T-helper 1 cell treated with Interleukin-12 subunit alpha and Interleukin-12 subunit beta and Interleukin-4 antibody, amounts not matched to agents 30 μg/mL and 1 μg/mL, for 36 hours (primary cell): ENCODE data around the gene EVC2.

Experiments used
- H3K27ac Mint-ChIP-seq: one replicate; pipeline ENCODE4 v1.8.0; 2021; ENCODE audit warnings: mild to moderate bottlenecking, mixed read lengths
- H3K27me3 Mint-ChIP-seq: one replicate; pipeline ENCODE4 v1.8.0; 2021; ENCODE audit warnings: low read depth, mixed read lengths
- H3K36me3 Mint-ChIP-seq: one replicate; pipeline ENCODE4 v1.8.0; 2021; ENCODE audit warnings: low read depth, mixed read lengths
- H3K4me1 Mint-ChIP-seq: one replicate; pipeline ENCODE4 v1.8.0; 2021; ENCODE audit warnings: low read depth, mixed read lengths
- H3K4me3 Mint-ChIP-seq: one replicate; pipeline ENCODE4 v1.8.0; 2021; ENCODE audit warnings: mild to moderate bottlenecking, moderate library complexity, mixed read lengths
- H3K9me3 Mint-ChIP-seq: one replicate; pipeline ENCODE4 v1.8.0; 2021; ENCODE audit warnings: mixed read lengths

EVC2 gene

GRCh38 chr4:5651089-5651488, 57.3 kb downstream of the EVC2 start:
- no peaks in the 10 kb centered on the region for H3K9me3 Mint-ChIP-seq
- H3K27ac Mint-ChIP-seq, result no peak overlapping the region
- H3K4me3 Mint-ChIP-seq, result no peak overlapping the region
- H3K27me3 Mint-ChIP-seq, result no peaks in the 10 kb centered on the region
- no peaks in the 10 kb centered on the region for H3K36me3 Mint-ChIP-seq
- H3K4me1 Mint-ChIP-seq, result no peaks in the 10 kb centered on the region

DNA sequence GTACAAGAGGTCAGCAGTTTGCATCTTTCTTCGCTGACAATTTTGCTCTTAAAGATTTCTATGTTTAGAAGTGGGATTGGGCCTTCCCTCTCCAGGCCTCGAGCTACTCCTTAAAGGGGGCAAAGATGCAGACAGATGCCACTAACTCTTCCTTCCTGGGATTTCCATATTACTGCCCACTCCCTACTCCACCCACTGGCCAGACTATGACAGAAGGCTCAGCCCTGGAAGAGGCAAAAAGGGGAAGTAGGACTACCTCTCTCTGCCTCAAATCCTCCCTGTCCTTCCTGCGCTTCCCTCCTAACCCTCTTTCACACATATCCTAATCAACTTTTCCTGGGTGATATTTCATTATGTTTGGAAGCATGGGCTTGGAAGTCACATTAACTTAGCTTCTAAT, 58.3 kb downstream of the EVC2 start:
- H3K36me3 Mint-ChIP-seq, result no peaks in the 10 kb centered on the region
- H3K4me1 Mint-ChIP-seq, result no peaks in the 10 kb centered on the region
- H3K27me3 Mint-ChIP-seq, result no peaks in the 10 kb centered on the region
- H3K9me3 Mint-ChIP-seq, result no peaks in the 10 kb centered on the region
- no peak overlapping the region for H3K27ac Mint-ChIP-seq
- H3K4me3 Mint-ChIP-seq, result no peak overlapping the region

- Mint-ChIP-seq H3K4me3 (no peak overlapping the region), H3K36me3 (no peaks in the 10 kb centered on the region), H3K27ac (no peak overlapping the region), H3K4me1 (no peaks in the 10 kb centered on the region), H3K9me3 (no peaks in the 10 kb centered on the region), H3K27me3 (no peaks in the 10 kb centered on the region)
Measured at GRCh38 chr4:5647351-5647750, 61.0 kb downstream of the EVC2 start.

GRCh38 chr4:5640096-5640495, 68.3 kb downstream of the EVC2 start:
- H3K4me3 Mint-ChIP-seq, result no peak overlapping the region
- H3K27me3 Mint-ChIP-seq, result no peaks in the 10 kb centered on the region
- no peaks in the 10 kb centered on the region for H3K36me3 Mint-ChIP-seq
- H3K4me1 Mint-ChIP-seq, result no peaks in the 10 kb centered on the region
- H3K9me3 Mint-ChIP-seq, result no peaks in the 10 kb centered on the region
- H3K27ac Mint-ChIP-seq, result no peak overlapping the region

DNA sequence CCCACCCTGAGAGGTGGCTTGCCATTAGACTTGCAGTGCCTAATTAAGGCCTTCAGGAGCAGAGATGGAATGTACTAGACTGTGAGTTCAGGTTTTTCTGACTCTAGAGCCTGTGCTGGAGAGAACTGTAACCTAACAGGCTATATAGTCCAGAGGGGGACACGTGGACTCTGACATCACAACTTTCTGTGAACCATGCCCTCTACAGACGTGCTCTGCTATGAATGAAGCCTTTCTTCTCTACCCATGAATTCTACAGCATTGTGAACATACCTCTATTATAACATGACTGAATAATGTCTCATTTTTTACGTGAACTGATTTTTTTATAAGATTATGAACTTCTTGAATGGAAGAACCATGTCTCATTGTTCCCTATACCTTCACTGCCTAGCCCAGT, 68.8 kb downstream of the EVC2 start:
- H3K4me1 Mint-ChIP-seq, result no peaks in the 10 kb centered on the region
- no peak overlapping the region for H3K4me3 Mint-ChIP-seq
- H3K36me3 Mint-ChIP-seq, result no peaks in the 10 kb centered on the region

DNA sequence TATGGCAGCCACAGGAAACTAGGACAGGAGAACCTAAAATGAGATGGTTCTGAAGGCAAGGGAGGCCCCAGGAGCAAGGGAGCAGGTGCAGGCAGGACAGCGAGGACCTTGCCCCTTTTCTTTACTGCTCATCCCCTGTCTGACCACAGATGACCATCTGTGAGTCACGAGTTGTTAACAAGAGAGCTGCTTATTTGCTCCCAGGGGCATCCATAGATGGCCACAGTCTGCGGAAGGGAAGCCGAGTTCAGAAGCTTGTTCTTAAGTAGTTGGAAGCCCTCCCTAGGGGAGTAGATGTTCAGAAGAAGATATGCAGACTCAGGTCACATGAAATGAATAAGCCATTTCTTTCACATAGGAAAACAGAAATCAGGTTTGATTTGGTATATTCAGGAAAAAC, 69.4 kb downstream of the EVC2 start:
- Mint-ChIP-seq H3K36me3 (no peaks in the 10 kb centered on the region), H3K4me1 (no peaks in the 10 kb centered on the region), H3K27me3 (no peaks in the 10 kb centered on the region), H3K27ac (no peak overlapping the region), H3K4me3 (no peak overlapping the region), H3K9me3 (no peaks in the 10 kb centered on the region)

More for the DNA sequence above, 68.8 kb downstream of the EVC2 start:
- Mint-ChIP-seq H3K27ac (no peak overlapping the region), H3K27me3 (no peaks in the 10 kb centered on the region), H3K9me3 (no peaks in the 10 kb centered on the region)

GRCh38 chr4:5638316-5638715, 70.0 kb downstream of the EVC2 start:
- Mint-ChIP-seq H3K27ac (no peak overlapping the region), H3K36me3 (no peaks in the 10 kb centered on the region), H3K4me3 (no peak overlapping the region), H3K4me1 (no peaks in the 10 kb centered on the region), H3K27me3 (no peaks in the 10 kb centered on the region), H3K9me3 (no peaks in the 10 kb centered on the region)

DNA sequence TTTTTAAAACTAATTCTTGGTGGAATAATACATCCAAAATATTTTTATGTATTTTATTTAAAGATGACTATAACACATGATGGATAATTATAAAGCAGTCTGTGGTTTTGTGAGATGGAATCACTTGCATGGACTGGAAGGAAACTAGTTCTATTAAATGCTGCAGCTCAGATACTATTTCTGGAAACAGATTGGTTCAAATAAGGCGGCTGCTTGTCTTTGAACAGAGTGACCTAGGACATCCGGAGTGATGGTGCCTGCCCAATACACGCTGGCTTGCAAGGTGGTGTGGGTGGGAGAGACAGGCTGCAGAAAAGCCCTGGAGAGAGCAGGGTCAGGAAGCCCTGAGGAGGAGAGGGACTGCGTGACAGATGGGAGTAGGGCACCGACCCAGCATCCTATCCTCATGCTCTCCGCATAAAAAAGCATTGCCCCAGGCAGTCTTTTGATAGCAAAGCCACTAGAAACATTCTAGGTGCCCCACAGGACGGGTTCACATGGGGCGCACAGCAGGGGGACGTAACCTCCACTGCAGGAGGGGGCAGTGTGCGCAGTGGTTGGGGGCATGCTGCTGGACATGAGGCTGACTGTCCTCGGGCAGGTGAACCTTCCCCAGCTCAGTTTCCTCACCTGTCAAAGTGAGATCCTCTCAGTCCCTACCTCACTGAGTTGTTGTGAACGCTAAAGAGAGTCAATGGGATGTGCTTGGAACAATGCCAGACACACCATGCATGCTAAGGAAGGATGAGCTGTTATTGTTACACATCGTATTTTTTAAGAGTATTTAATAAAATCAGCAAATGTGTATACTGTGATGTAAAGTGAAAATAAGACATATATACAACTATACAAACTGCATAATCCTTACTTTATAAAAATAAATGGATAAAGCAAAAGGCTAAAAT, 71.3 kb downstream of the EVC2 start:
- no peaks in the 10 kb centered on the region for H3K27me3 Mint-ChIP-seq

DNA sequence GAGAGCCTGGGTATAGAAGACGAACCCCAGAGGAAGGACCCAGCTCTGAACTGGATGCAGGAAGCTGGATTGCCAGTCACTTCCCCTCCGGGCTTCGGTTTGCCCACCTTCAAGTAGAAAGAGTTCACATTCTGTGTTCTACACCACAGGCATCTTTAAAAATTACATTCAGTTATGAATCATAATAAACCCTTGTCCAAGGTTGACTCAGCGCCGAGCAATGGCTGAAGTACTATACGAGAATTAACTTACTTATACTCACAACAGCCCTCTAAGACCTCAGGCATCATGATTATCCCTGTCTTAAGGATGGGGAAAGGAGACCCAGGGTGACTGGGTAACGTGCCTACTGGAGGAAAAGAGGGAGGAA, 72.5 kb downstream of the EVC2 start:
- Mint-ChIP-seq H3K4me3 (no peak overlapping the region), H3K9me3 (no peaks in the 10 kb centered on the region), H3K36me3 (no peaks in the 10 kb centered on the region), H3K4me1 (no peaks in the 10 kb centered on the region), H3K27ac (no peak overlapping the region), H3K27me3 (no peaks in the 10 kb centered on the region)

More for the DNA sequence above, 71.3 kb downstream of the EVC2 start:
- no peak overlapping the region for H3K4me3 Mint-ChIP-seq
- no peak overlapping the region for H3K27ac Mint-ChIP-seq
- H3K9me3 Mint-ChIP-seq, result no peaks in the 10 kb centered on the region
- H3K4me1 Mint-ChIP-seq, result no peaks in the 10 kb centered on the region
- H3K36me3 Mint-ChIP-seq, result no peaks in the 10 kb centered on the region

DNA sequence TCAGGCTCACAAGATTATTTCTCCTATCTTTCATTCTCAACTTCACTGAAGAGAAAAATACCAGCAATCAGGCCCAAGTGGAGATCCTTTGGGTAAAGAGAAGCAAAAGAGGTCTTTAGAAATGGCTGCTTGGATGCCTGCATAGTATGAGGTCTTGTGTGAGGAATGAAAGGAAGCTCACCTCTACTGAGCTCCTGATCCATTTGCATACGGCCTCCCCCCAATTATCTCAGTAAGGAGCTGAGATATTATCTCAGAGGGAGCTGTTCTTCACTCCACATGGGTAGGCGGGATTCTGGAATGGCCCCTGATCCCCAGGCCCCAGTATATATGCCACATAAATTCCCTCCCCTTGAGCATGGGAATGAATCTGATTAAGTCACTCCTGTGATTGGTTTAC, 75.8 kb downstream of the EVC2 start:
- no peaks in the 10 kb centered on the region for H3K36me3 Mint-ChIP-seq
- no peaks in the 10 kb centered on the region for H3K9me3 Mint-ChIP-seq
- no peaks in the 10 kb centered on the region for H3K4me1 Mint-ChIP-seq
- no peak overlapping the region for H3K27ac Mint-ChIP-seq
- no peaks in the 10 kb centered on the region for H3K27me3 Mint-ChIP-seq
- no peak overlapping the region for H3K4me3 Mint-ChIP-seq

GRCh38 chr4:5632066-5632440, 76.3 kb downstream of the EVC2 start:
- Mint-ChIP-seq H3K4me1 (no peaks in the 10 kb centered on the region), H3K36me3 (no peaks in the 10 kb centered on the region), H3K4me3 (no peak overlapping the region), H3K27me3 (no peaks in the 10 kb centered on the region), H3K9me3 (no peaks in the 10 kb centered on the region), H3K27ac (no peak overlapping the region)

GRCh38 chr4:5631352-5632065, 76.8 kb downstream of the EVC2 start:
- no peaks in the 10 kb centered on the region for H3K27me3 Mint-ChIP-seq

DNA sequence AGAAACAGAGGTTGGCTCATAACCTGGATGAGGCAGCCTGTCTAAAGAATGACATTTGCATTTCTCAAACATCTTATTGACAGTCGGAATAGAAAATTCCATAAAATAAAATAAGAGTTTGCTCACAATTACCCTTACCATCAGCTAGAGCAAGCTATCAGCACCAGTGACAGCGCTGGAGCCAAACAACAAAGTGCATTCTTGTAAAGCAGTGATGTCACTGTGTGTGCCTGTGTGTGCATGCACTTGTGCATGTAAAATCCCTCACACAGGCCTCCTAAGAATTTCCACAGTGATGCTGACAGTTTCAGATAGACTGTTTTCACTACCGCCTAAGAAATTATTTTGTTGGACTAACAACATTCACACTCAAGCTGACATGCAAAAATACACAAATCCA, 77.6 kb downstream of the EVC2 start:
- H3K27me3 Mint-ChIP-seq, result no peaks in the 10 kb centered on the region
- H3K4me1 Mint-ChIP-seq, result no peaks in the 10 kb centered on the region
- H3K4me3 Mint-ChIP-seq, result no peak overlapping the region
- peaks cover 2% of the 10 kb centered on the region for H3K9me3 Mint-ChIP-seq
- no peaks in the 10 kb centered on the region for H3K36me3 Mint-ChIP-seq
- H3K27ac Mint-ChIP-seq, result no peak overlapping the region

More at GRCh38 chr4:5631352-5632065, 76.8 kb downstream of the EVC2 start:
- Mint-ChIP-seq H3K9me3 (no peaks in the 10 kb centered on the region), H3K36me3 (no peaks in the 10 kb centered on the region), H3K4me3 (no peak overlapping the region), H3K4me1 (no peaks in the 10 kb centered on the region), H3K27ac (no peak overlapping the region)

DNA sequence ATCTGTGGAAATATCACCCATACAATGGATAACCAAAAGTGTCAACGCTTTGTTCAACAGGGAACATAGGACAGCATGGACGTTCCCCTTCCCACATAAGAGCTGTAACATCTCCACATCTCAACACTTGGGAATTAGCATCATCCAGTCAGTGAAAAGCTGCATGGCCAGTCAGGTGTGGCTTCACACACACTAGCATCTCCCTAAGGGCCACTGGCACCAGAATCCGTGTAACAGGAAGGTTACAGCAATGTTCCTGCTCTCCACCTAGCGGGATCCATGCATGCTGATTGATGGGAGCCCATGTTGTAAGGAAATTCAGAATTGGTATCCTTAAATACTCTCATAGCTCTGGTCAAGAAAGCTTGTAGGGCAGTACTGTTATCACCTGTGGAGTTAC, 78.8 kb downstream of the EVC2 start:
- H3K4me1 Mint-ChIP-seq, result no peaks in the 10 kb centered on the region
- H3K9me3 Mint-ChIP-seq, result peaks cover 6% of the 10 kb centered on the region
- H3K36me3 Mint-ChIP-seq, result no peaks in the 10 kb centered on the region
- H3K27ac Mint-ChIP-seq, result no peak overlapping the region
- no peaks in the 10 kb centered on the region for H3K27me3 Mint-ChIP-seq
- H3K4me3 Mint-ChIP-seq, result no peak overlapping the region

GRCh38 chr4:5626913-5627312, 81.4 kb downstream of the EVC2 start:
- Mint-ChIP-seq H3K27ac (no peak overlapping the region), H3K9me3 (peaks cover 10% of the 10 kb centered on the region), H3K27me3 (no peaks in the 10 kb centered on the region), H3K36me3 (no peaks in the 10 kb centered on the region), H3K4me1 (no peaks in the 10 kb centered on the region), H3K4me3 (no peak overlapping the region)
